Measurements from ENCODE around the gene PYGO2.

The PYGO2 gene

GRCh38 chr1:154961207-154962155, at the start of gene PYGO2:
Gene PYGO2, minus strand, starts transcription at chr1:154961782. Its CDS starts 206 bp downstream, at chr1:154961576.
- DNase-seq: peak; percentile 57

- DNase-seq: no peak
These were observed 49.4 kb upstream of the PYGO2 start for GRCh38 chr1:155011004-155011416.

- DNase-seq: no peak
These were observed 48.8 kb upstream of the PYGO2 start for GRCh38 chr1:155010211-155010918.

- no peak for DNase-seq
These were observed 48.2 kb upstream of the PYGO2 start for GRCh38 chr1:155009742-155010141.

GRCh38 chr1:155009221-155009711, 47.7 kb upstream of the PYGO2 start:
- DNase-seq: no peak

- DNase-seq: no peak
These were observed 46.7 kb upstream of the PYGO2 start for GRCh38 chr1:155008015-155008941.

- no peak for DNase-seq
These were observed 45.8 kb upstream of the PYGO2 start for GRCh38 chr1:155007251-155007828.

- DNase-seq: peak; percentile 65
These were observed 45.1 kb upstream of the PYGO2 start for GRCh38 chr1:155006601-155007101.

- no peak for DNase-seq
These were observed 43.8 kb upstream of the PYGO2 start for GRCh38 chr1:155005076-155006011.

- DNase-seq: no peak
These were observed 42.9 kb upstream of the PYGO2 start for GRCh38 chr1:155004352-155005075.

- no peak for DNase-seq
These were observed 42.3 kb upstream of the PYGO2 start for GRCh38 chr1:155003766-155004351.

- DNase-seq: peak; percentile 21
These were observed 41.7 kb upstream of the PYGO2 start for GRCh38 chr1:155003227-155003765.

- no peak for DNase-seq
These were observed 41.1 kb upstream of the PYGO2 start, which contains the start of gene ZBTB7B for GRCh38 chr1:155002464-155003226. Gene ZBTB7B, plus strand, starts transcription at chr1:155002802. Its CDS starts 11,859 bp downstream, at chr1:155014661.

- peak; percentile 99 for DNase-seq
These were observed 40.3 kb upstream of the PYGO2 start for GRCh38 chr1:155001675-155002463.

GRCh38 chr1:155001425-155001674, 39.8 kb upstream of the PYGO2 start:
- DNase-seq: no peak

GRCh38 chr1:155000726-155001424, 39.3 kb upstream of the PYGO2 start:
- DNase-seq: peak; percentile 89

- peak; percentile 83 for DNase-seq
These were observed 38.8 kb upstream of the PYGO2 start for GRCh38 chr1:155000411-155000725.
